ENCODE measurements around the gene SEPTIN8.

GRCh38 chr5:132812123-132812765 lies 35.2 kb upstream of the SEPTIN8 start:
- TF ChIP-seq CTCF (IDR thresholded peaks at IDR 0.05 in 8 of 11, conservative IDR thresholded peaks at IDR 0.05 in 3 of 11) (no peak), POLR2AphosphoS5 (IDR thresholded peaks at IDR 0.05) (no peak), POLR2A (IDR thresholded peaks at IDR 0.05) (no peak)
